ENCODE data around the gene ERO1B.

Gene ERO1B

DNA sequence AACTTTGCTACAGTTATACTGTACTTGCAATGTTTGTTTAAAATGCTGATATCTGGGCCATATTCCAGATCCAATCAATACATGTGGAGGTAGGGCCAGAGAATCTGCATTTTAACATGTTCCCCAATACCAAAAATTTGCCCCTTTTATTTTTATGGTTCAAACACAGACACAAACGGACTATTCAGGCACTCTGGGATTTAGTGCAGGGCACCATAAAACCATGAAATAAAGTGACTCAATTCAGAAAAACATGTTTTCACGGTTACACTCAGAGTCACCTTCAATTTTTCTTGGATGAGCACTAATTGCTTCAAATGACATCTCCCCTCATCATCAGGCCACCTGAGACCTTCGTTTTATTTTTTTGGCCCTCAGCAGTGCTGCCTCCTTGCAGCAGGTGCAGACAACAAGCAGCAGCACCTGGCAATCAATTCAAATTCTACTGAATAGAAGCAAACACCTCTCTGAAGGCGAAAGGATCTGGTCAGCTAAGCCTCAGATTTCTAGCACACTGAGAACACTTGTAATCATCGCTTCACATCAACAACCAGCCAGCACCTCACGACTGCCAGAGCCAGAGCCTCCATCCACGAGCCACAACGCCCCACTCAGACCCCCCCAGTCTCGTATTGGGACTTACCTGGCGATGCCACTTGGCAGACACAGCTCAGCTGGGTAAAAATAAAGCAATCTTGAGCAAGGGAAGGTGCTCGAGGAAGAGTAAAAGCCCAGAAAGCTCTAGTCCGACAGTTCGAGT lies 1.1 kb downstream of the ERO1B start:
- 12% methylated on average over 13 of the region's 13 CpGs for WGBS (ENCODE audit: insufficient coverage)
- Histone ChIP-seq H3K4me1 (ENCODE audit: control extremely low read depth in 1 of 4, control insufficient read depth in 4 of 4, insufficient read depth in 4 of 4, low read length in 3 of 4) (peaks cover 11 to 44% (median 32%) of the 10 kb centered on the region in 4 experiments), H3K4me3 (ENCODE audit: control insufficient read depth in 1 of 7, extremely low read depth in 1 of 7, insufficient read depth in 4 of 7, low read depth in 2 of 7, low read length in 6 of 7) (peak overlapping the region; percentile 80 to 97 (median 94)), H3K9me3 (ENCODE audit: control extremely low read depth in 1 of 5, control insufficient read depth in 4 of 5, insufficient read depth in 2 of 5, low read depth in 1 of 5, low read length in 4 of 5) (peaks cover 0 to 2% (median 0%) of the 10 kb centered on the region in 5 experiments), H3K27me3 (replicated peaks in 2 of 5; ENCODE audit: control insufficient read depth in 4 of 5, insufficient read depth in 5 of 5, low read length in 4 of 5) (no peaks in the 10 kb centered on the region), H3K36me3 (ENCODE audit: control insufficient read depth in 4 of 4, insufficient read depth in 4 of 4, low read length in 3 of 4) (no peaks in the 10 kb centered on the region), H3K27ac (ENCODE audit: insufficient read depth in 1 of 2, low read depth in 1 of 2, low read length in 2 of 2, poor library complexity in 1 of 2, severe bottlenecking in 2 of 2) (peak overlapping the region; percentile 76 to 90)
- POLR2A ChIA-PET, result interaction anchor here (1.1 to 1.8 kb wide), 4 partner anchors 11 to 24 kb away, joined by 3 to 5 read pairs (median 4); no protein-coding TSS in a partner anchor
- peak; percentile 5 to 64 (median 53) for DNase-seq
- CTCF ChIA-PET, result interaction anchor here (0.9 to 1.1 kb wide), 3 partner anchors 13 to 65 kb away, joined by 3 to 4 read pairs (median 3); no protein-coding TSS in a partner anchor

DNA sequence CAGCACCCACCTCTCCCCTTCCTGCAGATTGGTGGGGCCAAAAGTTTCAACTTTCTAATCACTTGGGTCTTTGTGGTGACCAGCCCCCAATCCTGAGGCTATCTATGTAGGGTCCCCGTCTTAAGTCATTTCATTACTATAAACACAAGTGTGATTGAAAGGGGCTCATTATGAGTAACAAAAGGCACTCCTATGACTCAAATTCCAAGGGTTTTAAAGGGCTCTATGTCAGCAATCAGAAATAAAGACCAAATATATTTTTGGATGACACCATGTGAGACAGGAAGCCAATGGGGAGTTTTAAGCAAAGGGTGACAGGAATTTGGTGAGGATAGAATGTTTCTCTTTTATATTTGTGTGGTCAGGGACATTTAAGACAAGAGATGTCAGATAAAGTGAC lies 6.2 kb downstream of the ERO1B start:
- ChIA-PET CTCF (interaction anchor here (1.2 kb wide), 1 partner anchor 13 kb away, joined by 4 read pairs; no protein-coding TSS in a partner anchor), POLR2A (no interaction called here)
- no peak for DNase-seq

DNA sequence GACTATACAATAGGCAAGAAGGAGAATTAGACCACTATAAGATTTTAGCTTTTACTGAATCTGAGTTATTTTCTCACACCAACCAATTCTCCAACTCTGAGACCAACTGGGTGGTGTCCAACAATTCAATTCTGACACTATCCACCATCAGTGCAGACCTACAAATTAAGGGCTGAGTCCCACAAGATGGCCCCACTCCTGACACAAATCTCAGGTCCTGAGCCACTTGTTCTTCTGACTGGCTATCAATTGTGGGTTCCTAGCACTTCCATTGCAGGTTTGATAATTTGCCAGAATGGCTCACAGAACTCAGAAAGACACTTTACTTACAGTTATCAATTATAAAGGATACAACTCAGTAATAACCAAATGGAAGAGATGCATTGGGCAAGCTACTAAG lies 6.7 kb downstream of the ERO1B start:
- POLR2A ChIA-PET, result no interaction called here
- Histone ChIP-seq H3K36me3 (ENCODE audit: control insufficient read depth in 4 of 4, insufficient read depth in 4 of 4, low read length in 3 of 4) (no peaks in the 10 kb centered on the region), H3K27me3 (replicated peaks in 2 of 5; ENCODE audit: control insufficient read depth in 4 of 5, insufficient read depth in 5 of 5, low read length in 4 of 5) (no peaks in the 10 kb centered on the region), H3K9me3 (ENCODE audit: control extremely low read depth in 1 of 5, control insufficient read depth in 4 of 5, insufficient read depth in 2 of 5, low read depth in 1 of 5, low read length in 4 of 5) (peaks cover 0 to 2% (median 0%) of the 10 kb centered on the region in 5 experiments), H3K27ac (ENCODE audit: insufficient read depth in 1 of 2, low read depth in 1 of 2, low read length in 2 of 2, poor library complexity in 1 of 2, severe bottlenecking in 2 of 2) (no peak overlapping the region), H3K4me1 (ENCODE audit: control extremely low read depth in 1 of 4, control insufficient read depth in 4 of 4, insufficient read depth in 4 of 4, low read length in 3 of 4) (peaks cover 0 to 9% (median 4%) of the 10 kb centered on the region in 4 experiments), H3K4me3 (ENCODE audit: control insufficient read depth in 1 of 7, extremely low read depth in 1 of 7, insufficient read depth in 4 of 7, low read depth in 2 of 7, low read length in 6 of 7) (no peak overlapping the region)
- CTCF ChIA-PET, result no interaction called here
- no peak for DNase-seq

More for the DNA sequence above, 6.2 kb downstream of the ERO1B start:
- no CpG with 5 or more reads among the region's 1 CpG for WGBS (ENCODE audit: insufficient coverage)
- Histone ChIP-seq H3K36me3 (ENCODE audit: control insufficient read depth in 4 of 4, insufficient read depth in 4 of 4, low read length in 3 of 4) (no peaks in the 10 kb centered on the region), H3K27ac (ENCODE audit: insufficient read depth in 1 of 2, low read depth in 1 of 2, low read length in 2 of 2, poor library complexity in 1 of 2, severe bottlenecking in 2 of 2) (no peak overlapping the region), H3K27me3 (replicated peaks in 2 of 5; ENCODE audit: control insufficient read depth in 4 of 5, insufficient read depth in 5 of 5, low read length in 4 of 5) (no peaks in the 10 kb centered on the region), H3K4me3 (ENCODE audit: control insufficient read depth in 1 of 7, extremely low read depth in 1 of 7, insufficient read depth in 4 of 7, low read depth in 2 of 7, low read length in 6 of 7) (no peak overlapping the region), H3K4me1 (ENCODE audit: control extremely low read depth in 1 of 4, control insufficient read depth in 4 of 4, insufficient read depth in 4 of 4, low read length in 3 of 4) (peaks cover 0 to 13% (median 8%) of the 10 kb centered on the region in 4 experiments), H3K9me3 (ENCODE audit: control extremely low read depth in 1 of 5, control insufficient read depth in 4 of 5, insufficient read depth in 2 of 5, low read depth in 1 of 5, low read length in 4 of 5) (peaks cover 0 to 2% (median 0%) of the 10 kb centered on the region in 5 experiments)

DNA sequence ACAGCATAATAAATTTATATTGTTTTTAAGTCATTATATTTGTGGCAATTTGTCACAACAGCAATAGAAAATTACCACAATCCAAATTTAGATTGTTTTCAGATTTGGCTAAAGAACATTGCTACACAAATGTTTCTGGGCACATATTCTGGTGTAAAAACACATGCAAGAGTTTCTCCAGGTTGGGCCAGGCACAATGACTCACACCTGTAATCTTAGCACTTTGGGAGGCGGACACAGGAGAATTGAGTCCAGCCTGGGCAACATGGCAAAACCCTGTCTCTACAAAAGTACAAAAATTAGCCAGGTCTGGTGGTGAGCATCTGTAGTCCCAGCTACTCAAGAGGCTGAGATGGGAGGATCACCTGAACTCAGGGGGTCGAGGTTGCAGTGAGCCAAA lies 8.4 kb downstream of the ERO1B start:
- peaks cover 0 to 2% (median 0%) of the 10 kb centered on the region in 5 experiments for H3K9me3 ChIP-seq (ENCODE audit: control extremely low read depth in 1 of 5, control insufficient read depth in 4 of 5, insufficient read depth in 2 of 5, low read depth in 1 of 5, low read length in 4 of 5)
- ChIA-PET CTCF (interaction anchor here (0.6 kb wide), 1 partner anchor 1945 kb away, joined by 3 read pairs; no protein-coding TSS in a partner anchor), POLR2A (no interaction called here)
- no peak for DNase-seq
- no peak overlapping the region for H3K27ac ChIP-seq (ENCODE audit: insufficient read depth in 1 of 2, low read depth in 1 of 2, low read length in 2 of 2, poor library complexity in 1 of 2, severe bottlenecking in 2 of 2)
- 100% methylated on average over 1 of the region's 2 CpGs for WGBS (ENCODE audit: insufficient coverage)
- no peak overlapping the region for H3K4me3 ChIP-seq (ENCODE audit: control insufficient read depth in 1 of 7, extremely low read depth in 1 of 7, insufficient read depth in 4 of 7, low read depth in 2 of 7, low read length in 6 of 7)
- peaks cover 0 to 9% (median 4%) of the 10 kb centered on the region in 4 experiments for H3K4me1 ChIP-seq (ENCODE audit: control extremely low read depth in 1 of 4, control insufficient read depth in 4 of 4, insufficient read depth in 4 of 4, low read length in 3 of 4)
- peaks cover 0 to under 1% (median 0%) of the 10 kb centered on the region in 4 experiments for H3K36me3 ChIP-seq (ENCODE audit: control insufficient read depth in 4 of 4, insufficient read depth in 4 of 4, low read length in 3 of 4)
- no peaks in the 10 kb centered on the region for H3K27me3 ChIP-seq (replicated peaks in 2 of 5; ENCODE audit: control insufficient read depth in 4 of 5, insufficient read depth in 5 of 5, low read length in 4 of 5)

- POLR2A ChIA-PET, result interaction anchor here (1.7 kb wide), 1 partner anchor 12 kb away, joined by 3 read pairs; the partner anchor contains the start of gene ERO1B
- H3K4me1 ChIP-seq (ENCODE audit: control extremely low read depth in 1 of 4, control insufficient read depth in 4 of 4, insufficient read depth in 4 of 4, low read length in 3 of 4), result peaks cover 0 to 9% (median 4%) of the 10 kb centered on the region in 4 experiments
- H3K9me3 ChIP-seq (ENCODE audit: control extremely low read depth in 1 of 5, control insufficient read depth in 4 of 5, insufficient read depth in 2 of 5, low read depth in 1 of 5, low read length in 4 of 5), result no peaks in the 10 kb centered on the region
- H3K27me3 ChIP-seq (replicated peaks in 2 of 5; ENCODE audit: control insufficient read depth in 4 of 5, insufficient read depth in 5 of 5, low read length in 4 of 5), result no peaks in the 10 kb centered on the region
- H3K4me3 ChIP-seq (ENCODE audit: control insufficient read depth in 1 of 7, extremely low read depth in 1 of 7, insufficient read depth in 4 of 7, low read depth in 2 of 7, low read length in 6 of 7), result no peak overlapping the region
- DNase-seq, result peak in 2 of 3 donors; percentile 20 to 35
- peaks cover 2 to 25% (median 7%) of the 10 kb centered on the region in 4 experiments for H3K36me3 ChIP-seq (ENCODE audit: control insufficient read depth in 4 of 4, insufficient read depth in 4 of 4, low read length in 3 of 4)
- peak overlapping the region in 1 of 2 experiments; percentile 5 for H3K27ac ChIP-seq (ENCODE audit: insufficient read depth in 1 of 2, low read depth in 1 of 2, low read length in 2 of 2, poor library complexity in 1 of 2, severe bottlenecking in 2 of 2)
- CTCF ChIA-PET, result interaction anchor here (1.0 kb wide), 2 partner anchors 13 to 126 kb away, joined by 3 read pairs; no protein-coding TSS in a partner anchor
Measured at GRCh38 chr1:236269439-236269838, 12.3 kb downstream of the ERO1B start.

DNA sequence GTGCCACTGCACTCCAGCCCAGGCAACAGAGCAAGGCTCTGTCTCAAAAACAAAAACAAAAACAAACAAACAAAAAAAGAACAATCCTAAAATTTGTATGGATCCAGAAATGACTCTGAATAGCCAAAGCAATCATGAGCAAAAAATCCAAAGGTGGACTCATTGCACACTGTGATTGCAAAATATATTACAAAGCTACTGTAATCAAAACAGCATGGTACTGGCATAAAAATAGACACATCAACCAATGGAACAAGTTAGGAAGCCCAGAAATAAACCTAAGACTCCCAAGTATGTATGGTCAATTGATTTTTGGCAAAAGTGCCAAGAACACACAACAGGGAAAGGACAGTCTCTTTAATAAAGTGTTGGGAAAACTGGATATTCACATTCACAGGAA lies 19.9 kb downstream of the ERO1B start:
- Histone ChIP-seq H3K27me3 (replicated peaks in 2 of 5; ENCODE audit: control insufficient read depth in 4 of 5, insufficient read depth in 5 of 5, low read length in 4 of 5) (no peaks in the 10 kb centered on the region), H3K9me3 (ENCODE audit: control extremely low read depth in 1 of 5, control insufficient read depth in 4 of 5, insufficient read depth in 2 of 5, low read depth in 1 of 5, low read length in 4 of 5) (peaks cover 14 to 51% (median 18%) of the 10 kb centered on the region in 5 experiments), H3K4me1 (ENCODE audit: control extremely low read depth in 1 of 4, control insufficient read depth in 4 of 4, insufficient read depth in 4 of 4, low read length in 3 of 4) (no peaks in the 10 kb centered on the region), H3K4me3 (ENCODE audit: control insufficient read depth in 1 of 7, extremely low read depth in 1 of 7, insufficient read depth in 4 of 7, low read depth in 2 of 7, low read length in 6 of 7) (peak overlapping the region in 1 of 7 experiments; percentile 19), H3K27ac (ENCODE audit: insufficient read depth in 1 of 2, low read depth in 1 of 2, low read length in 2 of 2, poor library complexity in 1 of 2, severe bottlenecking in 2 of 2) (no peak overlapping the region), H3K36me3 (ENCODE audit: control insufficient read depth in 4 of 4, insufficient read depth in 4 of 4, low read length in 3 of 4) (peaks cover 11 to 59% (median 16%) of the 10 kb centered on the region in 4 experiments)
- POLR2A ChIA-PET, result no interaction called here
- DNase-seq, result no peak
- CTCF ChIA-PET, result interaction anchor here (1.3 to 1.4 kb wide), 2 partner anchors 11 to 19 kb away, joined by 3 read pairs; no protein-coding TSS in a partner anchor

GRCh38 chr1:236261033-236261432 lies 20.7 kb downstream of the ERO1B start:
- peaks cover 16 to 61% (median 20%) of the 10 kb centered on the region in 4 experiments for H3K36me3 ChIP-seq (ENCODE audit: control insufficient read depth in 4 of 4, insufficient read depth in 4 of 4, low read length in 3 of 4)
- CTCF ChIA-PET, result interaction anchor here (1.4 kb wide), 1 partner anchor 10 kb away, joined by 3 read pairs; no protein-coding TSS in a partner anchor
- no peaks in the 10 kb centered on the region for H3K4me1 ChIP-seq (ENCODE audit: control extremely low read depth in 1 of 4, control insufficient read depth in 4 of 4, insufficient read depth in 4 of 4, low read length in 3 of 4)
- no CpG with 5 or more reads among the region's 1 CpG for WGBS (ENCODE audit: insufficient coverage)
- H3K27me3 ChIP-seq (replicated peaks in 2 of 5; ENCODE audit: control insufficient read depth in 4 of 5, insufficient read depth in 5 of 5, low read length in 4 of 5), result no peaks in the 10 kb centered on the region
- H3K27ac ChIP-seq (ENCODE audit: insufficient read depth in 1 of 2, low read depth in 1 of 2, low read length in 2 of 2, poor library complexity in 1 of 2, severe bottlenecking in 2 of 2), result no peak overlapping the region
- POLR2A ChIA-PET, result interaction anchor here (0.6 kb wide), 1 partner anchor 455 kb away, joined by 3 read pairs; no protein-coding TSS in a partner anchor
- no peak for DNase-seq
- peaks cover 14 to 59% (median 18%) of the 10 kb centered on the region in 5 experiments for H3K9me3 ChIP-seq (ENCODE audit: control extremely low read depth in 1 of 5, control insufficient read depth in 4 of 5, insufficient read depth in 2 of 5, low read depth in 1 of 5, low read length in 4 of 5)
- H3K4me3 ChIP-seq (ENCODE audit: control insufficient read depth in 1 of 7, extremely low read depth in 1 of 7, insufficient read depth in 4 of 7, low read depth in 2 of 7, low read length in 6 of 7), result no peak overlapping the region

All from common myeloid progenitor, CD34-positive (primary cell).